HG02759 (cell line): Measurements from ENCODE around the gene BRWD1.
"Not testable (repeated sequence)": the region's sequence is repeated elsewhere in the genome, so short reads cannot be mapped to it uniquely, and the experiment has no call there.

Source experiments
- ATAC-seq: cut with Tn5 transposase; IDR thresholded peaks from one replicate; pipeline ENCODE4 v1.9.1; 2021; ENCODE audit warnings: mild to moderate bottlenecking, moderate library complexity; ENCODE audit not compliant: unreplicated experiment

BRWD1 gene

DNA sequence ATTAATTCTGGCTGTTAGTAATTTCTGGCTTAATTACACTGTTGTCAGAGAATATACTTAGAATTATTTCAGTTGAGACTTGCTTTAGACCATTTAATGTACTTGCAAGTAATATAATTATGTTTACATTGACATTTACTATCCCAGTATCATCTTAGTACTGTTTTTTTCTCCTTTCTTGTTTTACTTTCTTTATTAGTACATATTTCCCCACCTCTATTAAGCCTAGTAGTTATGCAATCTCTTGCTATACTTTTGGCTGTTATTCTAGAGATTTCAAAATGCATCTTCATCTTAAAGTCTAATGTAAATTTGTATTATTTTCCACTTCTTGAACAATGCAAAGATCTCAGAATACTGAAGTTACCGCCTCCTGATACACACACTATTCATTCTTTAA lies 24.4 kb downstream of the BRWD1 start:
- no peak for ATAC-seq

DNA sequence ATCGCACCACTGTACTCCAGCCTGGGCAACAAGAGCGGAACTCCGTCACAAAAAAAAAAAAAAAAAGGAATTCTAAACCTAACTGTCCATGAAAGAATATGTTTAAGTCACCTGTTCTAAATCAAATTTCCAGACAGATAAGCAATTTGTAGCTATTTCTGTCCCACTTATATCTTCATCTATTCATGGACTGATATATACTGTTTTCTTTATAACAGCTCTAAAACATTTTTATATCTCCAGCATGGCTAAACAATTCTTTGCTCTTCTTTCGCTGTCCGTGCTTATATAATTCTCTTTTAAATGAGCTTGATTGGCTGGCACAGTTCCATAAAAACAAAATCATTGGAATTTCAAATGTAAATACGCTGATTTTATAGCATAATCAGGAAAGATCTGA lies 30.5 kb downstream of the BRWD1 start:
- ATAC-seq = no peak

DNA sequence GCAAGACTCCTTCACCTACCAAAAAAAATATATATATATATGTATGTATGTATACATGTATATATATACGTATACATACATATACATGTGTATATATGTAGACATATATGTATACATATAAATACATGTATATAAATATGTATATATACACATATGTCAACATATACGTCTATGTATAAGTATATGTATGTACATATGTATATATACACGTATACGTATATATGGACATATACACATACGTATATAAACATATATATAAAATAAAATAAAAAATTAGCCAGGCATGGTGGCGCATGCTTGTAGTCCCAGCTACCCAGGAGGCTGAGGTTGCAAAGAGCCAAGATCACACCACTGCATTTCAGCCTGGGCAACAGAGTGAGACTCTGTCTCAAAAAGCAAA lies 31.6 kb downstream of the BRWD1 start:
- no peak for ATAC-seq

DNA sequence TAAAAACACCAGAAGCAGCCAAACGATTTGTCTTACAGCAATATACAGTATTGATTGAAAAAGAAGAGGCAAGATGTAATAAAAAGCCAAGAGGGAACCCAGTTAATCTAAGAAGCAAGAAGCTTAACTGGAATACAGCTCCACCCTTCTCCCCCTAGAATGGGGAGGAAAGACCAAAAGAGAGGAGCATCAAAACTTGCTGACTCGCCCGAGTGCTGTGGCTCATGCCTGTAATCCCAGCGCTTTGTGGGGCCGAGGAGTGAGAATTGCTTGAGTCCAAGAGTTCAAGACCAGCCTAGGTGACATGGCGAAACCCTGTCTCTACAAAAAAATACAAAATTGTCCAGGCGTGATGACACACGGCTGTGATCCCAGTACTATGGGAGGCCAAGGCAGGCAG lies 32.2 kb downstream of the BRWD1 start:
- no peak for ATAC-seq

DNA sequence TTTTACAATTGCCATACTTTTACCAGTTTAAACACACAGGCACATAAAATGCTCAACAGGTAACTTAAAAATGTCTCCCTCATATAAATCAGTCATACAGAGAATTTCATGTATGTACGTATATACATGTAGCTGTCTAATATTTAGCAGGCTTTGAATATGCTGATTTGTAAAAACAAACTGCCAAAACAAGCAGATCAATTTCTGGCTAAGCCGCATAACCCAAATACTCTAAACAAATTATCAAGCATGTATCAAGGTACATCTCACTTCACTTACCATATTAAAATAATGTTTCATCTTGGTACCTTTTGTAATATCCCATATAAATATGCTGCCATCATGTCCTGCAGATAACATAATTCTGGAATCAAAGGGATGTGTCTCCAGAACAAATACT lies 43.8 kb downstream of the BRWD1 start:
- no peak for ATAC-seq

DNA sequence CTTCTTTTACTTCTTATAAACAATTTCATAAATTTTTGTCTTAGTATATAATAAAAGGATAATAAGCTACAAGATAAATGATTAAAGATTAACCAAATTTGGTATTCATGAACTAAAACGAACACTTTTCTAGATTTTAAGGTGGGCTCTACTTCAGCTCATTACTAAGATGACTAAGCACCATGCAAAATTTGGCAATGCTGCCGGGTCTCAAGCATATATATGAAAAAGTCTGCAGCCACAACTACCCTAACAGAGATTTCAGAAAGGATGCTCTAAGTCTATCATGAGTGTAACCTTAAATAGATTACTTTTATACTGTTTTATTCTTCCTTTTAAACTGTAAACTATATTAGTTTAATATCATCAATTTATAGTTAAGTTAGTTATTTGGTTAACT lies 47.8 kb downstream of the BRWD1 start:
- no peak for ATAC-seq

DNA sequence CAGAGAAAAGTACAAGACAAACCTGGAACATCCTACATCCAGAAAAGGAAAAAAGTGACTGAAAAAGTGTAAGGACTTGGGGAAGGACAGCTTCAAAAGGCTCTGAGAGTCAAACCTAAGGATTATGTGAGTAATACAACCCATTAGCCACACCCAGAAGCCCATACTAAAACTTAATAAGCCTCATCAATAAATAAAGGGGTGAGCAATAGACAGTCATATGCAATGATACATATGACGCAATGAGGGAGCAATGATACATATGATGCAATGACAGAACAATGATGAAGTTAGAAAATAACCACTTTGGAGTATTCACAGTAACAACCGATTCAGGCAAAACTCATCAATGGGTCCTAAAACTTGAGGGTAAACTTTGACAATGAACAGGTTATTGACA lies 50.1 kb downstream of the BRWD1 start:
- ATAC-seq = no peak

DNA sequence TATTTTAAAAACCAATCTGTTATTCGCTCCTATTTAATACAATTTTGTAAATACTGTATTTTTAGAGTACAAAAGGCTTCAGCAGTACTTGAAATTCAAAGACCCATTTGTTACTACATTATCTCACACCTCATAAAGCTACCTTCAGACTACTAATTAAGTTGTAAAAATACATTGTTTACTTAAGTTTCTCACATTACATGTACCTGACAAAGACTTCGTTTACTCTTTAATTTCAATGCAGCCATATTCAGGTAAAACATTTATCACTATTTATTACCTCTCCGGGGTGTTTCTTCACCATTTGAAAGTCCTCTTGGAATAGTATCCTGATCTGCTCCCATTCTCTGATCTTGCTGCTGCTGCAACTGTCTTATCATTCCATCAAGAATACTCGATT lies 55.2 kb downstream of the BRWD1 start:
- no peak for ATAC-seq

DNA sequence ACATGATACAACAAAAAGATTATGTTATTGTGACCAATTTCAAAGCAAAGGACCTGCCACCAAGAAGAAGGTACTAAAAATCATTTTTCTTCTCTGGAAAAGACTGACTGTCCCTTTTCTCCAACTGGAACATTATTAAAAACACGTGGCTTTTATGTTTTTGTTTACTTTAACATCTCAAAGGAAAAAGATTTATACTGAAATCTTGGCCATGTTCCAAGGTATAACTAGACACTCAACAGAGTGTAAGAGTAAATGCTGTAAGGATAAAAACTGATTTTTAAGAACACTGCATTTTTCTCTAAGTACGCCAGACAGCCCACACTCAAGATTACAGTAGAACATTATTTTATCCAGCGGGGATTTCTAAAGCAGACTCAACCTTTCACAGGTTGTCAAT lies 62.1 kb downstream of the BRWD1 start:
- ATAC-seq = no peak

DNA sequence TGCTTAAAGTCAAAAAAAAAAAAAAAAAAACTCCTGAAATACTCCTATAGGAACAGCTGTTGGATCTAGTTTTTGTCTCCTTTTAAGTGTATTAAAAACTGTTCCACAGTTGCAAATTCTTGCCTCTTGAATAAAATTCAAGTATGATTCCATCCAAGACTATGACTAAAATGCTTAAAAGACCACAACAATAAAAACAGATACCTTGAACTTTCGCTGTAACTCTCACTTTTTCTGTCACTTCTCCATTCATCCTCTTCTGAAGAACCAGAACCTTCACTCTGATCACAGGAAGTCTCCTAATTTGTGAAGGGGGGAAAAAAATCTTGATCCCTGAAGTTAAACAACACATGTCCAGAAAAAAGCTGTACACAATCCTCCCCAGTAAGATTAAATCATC lies 75.2 kb downstream of the BRWD1 start:
- no peak for ATAC-seq

DNA sequence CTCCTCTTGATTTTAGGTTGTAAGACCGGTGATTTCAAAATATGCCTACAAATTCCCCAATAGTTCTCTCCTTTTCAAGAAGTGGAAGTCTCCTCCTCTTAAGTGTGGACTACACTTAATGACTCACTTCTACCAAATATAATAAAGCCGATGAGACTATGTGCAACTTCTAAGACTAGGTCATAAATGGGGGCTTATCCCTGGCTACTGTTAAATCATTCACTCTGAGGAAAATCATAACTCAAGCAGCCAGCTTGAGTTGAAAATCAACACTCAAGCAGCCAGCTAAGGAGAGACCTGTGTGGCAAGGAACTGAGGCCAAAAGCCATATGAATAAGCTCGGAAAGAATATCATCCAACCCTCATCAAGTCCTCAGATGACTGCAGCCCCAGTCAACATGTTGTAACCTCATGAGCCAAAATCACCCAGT lies 80.6 kb downstream of the BRWD1 start:
- no peak for ATAC-seq

DNA sequence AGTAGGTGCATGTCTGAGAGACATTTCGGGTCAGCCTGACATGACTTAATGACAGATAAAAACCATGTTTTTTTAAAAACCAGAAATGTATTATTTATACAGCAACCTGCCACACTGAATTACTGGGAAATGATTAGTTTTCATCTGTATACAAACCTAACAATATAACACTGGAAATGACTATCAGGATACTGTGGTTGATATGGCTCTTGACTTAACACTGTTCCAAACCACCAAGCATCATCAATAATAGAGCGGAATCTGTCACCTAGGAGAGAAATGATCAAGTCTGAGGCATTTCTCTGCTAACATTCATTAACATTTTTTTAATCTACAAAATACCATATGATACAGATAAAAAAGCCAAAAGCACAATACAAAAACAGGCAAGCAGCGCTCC lies 88.5 kb downstream of the BRWD1 start:
- no peak for ATAC-seq

DNA sequence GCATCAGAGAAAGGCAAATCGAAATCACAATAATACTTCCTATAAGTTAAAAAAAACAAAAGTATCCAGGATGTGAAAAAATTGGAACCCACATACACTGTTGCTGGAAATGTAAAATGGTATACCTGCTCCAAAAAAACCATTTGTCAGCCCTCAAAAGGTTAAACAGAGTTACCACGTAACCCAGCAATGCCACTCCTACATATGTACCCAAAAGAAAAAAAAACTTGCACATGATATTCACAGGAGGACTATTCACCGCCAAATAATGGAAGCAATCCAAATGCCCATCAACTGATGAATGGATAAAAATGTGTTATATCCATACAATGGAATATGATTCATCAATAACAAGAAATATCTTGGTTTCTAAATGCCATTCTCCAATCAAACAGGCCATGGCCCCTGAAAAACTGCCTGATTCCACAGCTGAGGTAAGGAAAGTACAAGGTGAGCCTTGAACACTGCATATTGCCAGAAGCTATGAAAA lies 91.4 kb downstream of the BRWD1 start:
- ATAC-seq = no peak

DNA sequence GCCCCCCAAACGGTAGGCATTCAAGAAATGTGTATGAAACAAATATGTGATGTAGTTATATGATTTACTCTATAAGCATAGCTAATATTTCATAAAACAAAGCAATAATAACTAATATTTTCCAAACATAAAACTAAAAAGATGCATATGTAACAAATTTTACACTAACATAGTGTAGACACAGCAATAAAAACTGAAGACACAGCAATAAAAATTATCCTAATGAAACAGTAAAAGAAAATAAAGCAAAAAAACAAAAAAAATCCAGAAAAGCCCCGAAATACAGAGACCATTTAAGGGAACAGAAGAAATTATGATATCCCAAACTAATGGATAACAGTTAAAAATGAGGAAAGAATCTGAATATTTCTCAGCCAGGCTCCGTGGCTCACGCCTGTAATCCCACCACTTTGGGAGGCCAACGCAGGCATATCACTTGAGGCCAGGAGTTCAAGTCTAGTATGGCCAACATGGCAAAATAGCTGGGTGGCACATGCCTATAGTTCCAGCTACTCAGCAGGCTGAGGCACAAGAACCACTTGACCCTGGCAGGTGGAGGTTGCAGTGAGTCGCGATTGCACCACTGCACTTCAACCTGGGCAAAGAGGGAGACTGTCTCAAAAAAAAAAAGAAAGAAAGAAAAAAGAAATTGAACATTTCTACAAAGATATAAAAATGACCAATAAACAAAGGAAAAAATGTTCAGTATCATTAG lies 92.0 kb downstream of the BRWD1 start:
- ATAC-seq = no peak

DNA sequence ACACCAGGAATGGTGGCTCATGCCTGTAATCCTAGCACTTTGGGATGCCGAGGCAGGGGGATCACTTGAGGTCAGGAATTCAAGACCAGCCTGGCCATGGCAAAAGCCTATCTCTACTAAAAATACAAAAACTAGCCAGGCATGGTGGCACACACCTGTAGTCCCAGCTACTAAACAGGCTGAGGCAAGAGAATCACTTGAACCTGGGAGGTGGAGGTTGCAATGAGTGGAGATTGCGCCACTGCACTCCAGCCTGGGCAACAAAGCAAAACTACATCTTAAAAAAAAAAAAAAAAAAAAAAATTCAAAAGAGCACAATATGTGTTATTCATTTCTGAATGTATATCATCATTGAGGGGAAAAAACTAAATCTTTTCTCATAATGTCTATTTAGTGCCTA lies 92.6 kb downstream of the BRWD1 start:
- ATAC-seq = not testable (repeated sequence)

DNA sequence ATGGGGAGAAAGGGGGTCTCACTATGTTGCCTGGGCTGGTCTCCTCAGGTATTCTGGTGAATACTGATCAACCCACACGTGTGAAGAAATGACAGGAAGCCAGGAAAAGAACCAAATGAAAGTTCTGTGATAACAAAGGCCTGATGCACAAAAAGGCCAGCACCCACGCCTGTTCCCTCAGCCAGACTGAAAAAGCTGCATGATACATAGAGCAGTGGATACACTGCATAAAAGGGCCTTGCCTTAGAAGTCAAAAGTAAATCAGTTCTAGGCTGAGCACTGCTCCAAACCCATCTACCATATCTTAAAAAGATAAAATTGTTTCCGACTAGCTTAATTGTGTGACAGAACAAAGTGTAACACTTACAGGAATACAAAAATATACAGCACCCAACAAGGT lies 93.3 kb downstream of the BRWD1 start:
- ATAC-seq = no peak

DNA sequence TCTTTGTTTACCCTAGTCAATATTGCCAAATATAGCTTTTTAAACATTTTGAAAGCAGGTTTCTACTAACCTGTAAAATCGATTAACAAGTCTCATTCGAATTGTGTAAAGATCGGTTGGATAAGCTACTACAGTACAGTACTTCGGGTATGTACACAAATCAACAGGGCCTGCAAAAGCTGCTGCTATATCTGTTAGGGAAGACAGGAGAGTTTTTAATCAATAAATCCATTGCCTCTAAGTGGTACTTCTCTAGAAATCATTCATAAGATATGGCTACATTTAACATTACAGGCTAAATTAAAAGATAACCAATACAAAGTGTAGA lies 95.4 kb downstream of the BRWD1 start:
- ATAC-seq = no peak

DNA sequence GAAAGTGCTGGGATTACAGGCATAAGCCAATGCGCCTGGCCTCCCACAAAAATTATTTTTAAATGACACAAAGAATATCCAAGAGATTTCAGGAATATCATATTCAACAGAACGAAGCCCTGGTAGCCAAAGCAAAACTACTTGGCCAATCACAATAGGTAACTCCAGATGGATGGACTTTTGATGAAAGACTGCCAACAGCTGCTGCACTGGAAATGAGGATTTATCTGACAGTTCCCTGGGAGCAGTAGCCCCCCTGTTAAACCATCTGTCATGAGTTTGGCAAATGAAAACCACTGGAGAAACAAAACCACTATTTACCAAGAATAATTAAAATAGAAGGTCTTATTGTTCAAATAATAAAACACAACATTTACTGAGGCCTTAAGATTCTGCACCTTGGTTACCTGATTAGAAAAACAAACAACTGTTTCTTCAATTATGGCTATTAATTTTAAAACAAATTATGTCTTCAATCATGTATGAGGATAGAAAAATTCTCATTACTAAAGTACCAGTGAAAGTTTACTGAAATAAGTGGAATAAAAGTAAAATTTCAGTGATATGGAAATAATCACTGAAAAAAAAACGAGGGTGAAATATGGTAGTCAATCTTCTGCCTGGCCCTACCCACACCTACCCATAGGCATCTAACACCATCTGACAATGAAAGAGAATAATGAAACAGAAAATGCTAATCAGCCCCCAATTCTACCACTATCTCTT lies 95.9 kb downstream of the BRWD1 start:
- no peak for ATAC-seq

DNA sequence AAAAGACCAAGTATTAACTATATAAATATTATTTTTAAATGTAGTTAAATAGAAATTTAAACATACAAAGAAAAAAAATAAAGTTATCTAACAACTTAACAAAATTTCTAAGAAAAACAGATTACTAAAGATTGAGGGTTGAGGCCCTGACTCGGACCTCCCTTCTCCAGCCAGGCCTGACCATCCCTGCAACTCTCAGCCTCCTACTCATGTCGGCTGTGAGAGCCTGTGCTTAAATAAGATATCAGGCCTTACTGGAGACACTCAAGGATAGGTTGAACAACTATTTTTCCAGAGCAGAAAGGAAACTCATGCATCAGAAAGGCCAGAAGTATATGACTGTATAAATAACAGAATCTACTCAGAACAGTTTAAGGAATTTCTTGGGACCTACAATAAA lies 97.1 kb downstream of the BRWD1 start:
- no peak for ATAC-seq

DNA sequence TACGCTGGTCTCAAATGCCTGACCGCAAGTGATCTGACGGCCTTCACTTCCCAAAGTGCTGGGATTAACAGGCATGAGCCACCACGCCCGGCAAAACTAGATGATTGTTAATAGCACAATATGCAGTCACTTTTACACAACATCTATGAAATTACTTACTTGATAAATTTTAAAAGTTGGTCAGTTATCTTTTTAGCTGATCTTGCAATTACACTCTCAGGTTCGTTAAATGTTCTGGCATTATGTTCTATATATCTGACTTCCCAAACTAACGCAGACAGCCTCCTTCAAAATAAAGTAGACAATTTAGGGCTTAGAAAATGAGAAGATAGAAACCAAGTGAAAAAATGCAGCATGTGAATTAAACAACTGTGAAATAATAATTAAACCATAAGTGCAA lies 98.4 kb downstream of the BRWD1 start:
- no peak for ATAC-seq

DNA sequence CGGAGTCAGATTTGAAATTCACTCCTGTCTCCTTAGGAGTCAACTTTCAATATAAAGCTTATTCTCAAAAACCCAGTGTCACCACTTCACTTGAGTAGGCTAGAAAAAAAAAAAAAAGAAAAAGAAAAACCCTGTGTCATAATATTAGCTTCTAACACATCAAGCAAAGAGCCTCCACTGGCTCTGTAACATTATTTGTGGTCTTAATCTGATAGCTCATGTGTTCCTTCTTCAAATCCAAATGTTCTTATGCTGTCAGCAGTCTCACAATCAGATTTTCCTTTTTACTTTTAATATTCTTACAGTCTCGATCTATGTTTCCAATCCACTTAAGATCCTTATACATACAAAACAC lies 104.1 kb downstream of the BRWD1 start:
- no peak for ATAC-seq

DNA sequence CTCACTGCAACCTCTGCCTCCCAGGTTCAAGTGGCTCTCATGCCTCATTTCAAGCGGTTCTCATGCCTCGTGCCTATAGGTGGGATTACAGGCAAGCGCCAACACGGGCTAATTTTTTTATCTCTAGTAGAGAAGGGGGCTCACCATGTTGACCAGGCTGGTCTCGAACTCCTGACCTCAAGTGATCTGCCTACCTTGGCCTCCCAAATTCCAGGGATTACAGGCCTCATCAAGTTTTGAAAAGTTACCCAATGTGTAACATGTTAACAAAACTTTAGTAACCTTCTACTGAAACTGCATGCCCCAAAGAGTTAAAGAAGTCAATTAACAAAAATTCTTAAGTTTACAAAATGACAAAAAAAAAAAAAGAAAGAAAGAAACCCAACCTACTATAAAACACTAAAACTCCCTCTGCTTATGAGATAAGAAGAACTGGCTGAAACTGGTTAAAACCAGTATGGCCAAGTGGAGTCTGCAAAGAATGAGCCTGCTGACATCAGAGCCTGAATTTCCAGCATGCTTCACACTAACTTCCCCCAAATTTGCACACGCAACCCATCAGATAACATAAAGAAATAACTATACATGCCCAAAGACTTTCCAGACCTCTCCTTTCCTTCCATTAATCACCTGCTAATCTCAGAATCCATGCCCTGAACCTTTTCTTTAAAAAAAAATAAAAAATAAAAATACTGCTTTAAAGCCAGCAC lies 104.7 kb downstream of the BRWD1 start:
- ATAC-seq = no peak
